ENCODE measurements around the gene FOXJ3. TPM values are rescaled to one million over a fixed set of nuclear protein-coding genes. Genes with fewer than 3 reads are reported as not detected.
A peak's percentile ranks its signal among the peaks of the same experiment; 100 is the strongest.

The FOXJ3 gene
- total and polyA plus RNA-seq, 10 donors = 8.9 to 85.8 (median 57.3) TPM

DNA sequence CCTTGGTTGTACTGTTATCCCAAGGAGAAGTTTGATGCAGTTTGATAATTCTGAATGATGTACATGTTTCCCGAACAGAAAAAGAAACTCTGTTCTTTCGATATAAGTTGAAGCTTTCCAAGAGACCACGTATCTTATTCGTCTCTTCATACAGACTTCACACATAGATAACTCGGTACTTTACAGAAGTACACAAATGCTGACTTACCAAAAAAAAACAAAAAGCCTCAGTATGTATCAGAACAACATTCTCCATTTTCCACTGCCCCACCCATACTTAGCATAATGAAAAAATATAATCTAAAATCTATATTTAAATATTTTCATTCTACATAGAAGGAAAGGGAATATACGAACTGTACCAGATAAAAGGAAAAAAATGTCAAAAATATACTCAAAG lies 2.2 kb downstream of the FOXJ3 start:
- 68 to 83% (median 77%) methylated on average over 6 of the region's 6 CpGs for WGBS, 5 donors
- intact Hi-C loops (cut with DNase I; ENCODE audit: low total_unique reads) = loop anchor here (10.0 kb wide), 1 partner anchor 158 kb away; no protein-coding TSS in a partner anchor
- H3K27me3 ChIP-seq (replicated peaks in 1 of 7) = no peaks in the 10 kb centered on the region
- no peaks in the 10 kb centered on the region for H3K36me3 ChIP-seq
- H3K4me3 ChIP-seq = peak overlapping the region in 1 of 8 donors; percentile 98
- no peak overlapping the region for H3K27ac ChIP-seq
- TF ChIP-seq POLR2AphosphoS5 (IDR thresholded peaks at IDR 0.05) (no peak), POLR2A (IDR thresholded peaks at IDR 0.05) (no peak)
- TF ChIP-seq, protein P1, sequence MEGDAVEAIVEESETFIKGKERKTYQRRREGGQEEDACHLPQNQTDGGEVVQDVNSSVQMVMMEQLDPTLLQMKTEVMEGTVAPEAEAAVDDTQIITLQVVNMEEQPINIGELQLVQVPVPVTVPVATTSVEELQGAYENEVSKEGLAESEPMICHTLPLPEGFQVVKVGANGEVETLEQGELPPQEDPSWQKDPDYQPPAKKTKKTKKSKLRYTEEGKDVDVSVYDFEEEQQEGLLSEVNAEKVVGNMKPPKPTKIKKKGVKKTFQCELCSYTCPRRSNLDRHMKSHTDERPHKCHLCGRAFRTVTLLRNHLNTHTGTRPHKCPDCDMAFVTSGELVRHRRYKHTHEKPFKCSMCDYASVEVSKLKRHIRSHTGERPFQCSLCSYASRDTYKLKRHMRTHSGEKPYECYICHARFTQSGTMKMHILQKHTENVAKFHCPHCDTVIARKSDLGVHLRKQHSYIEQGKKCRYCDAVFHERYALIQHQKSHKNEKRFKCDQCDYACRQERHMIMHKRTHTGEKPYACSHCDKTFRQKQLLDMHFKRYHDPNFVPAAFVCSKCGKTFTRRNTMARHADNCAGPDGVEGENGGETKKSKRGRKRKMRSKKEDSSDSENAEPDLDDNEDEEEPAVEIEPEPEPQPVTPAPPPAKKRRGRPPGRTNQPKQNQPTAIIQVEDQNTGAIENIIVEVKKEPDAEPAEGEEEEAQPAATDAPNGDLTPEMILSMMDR (IDR thresholded peaks at IDR 0.05 in 8 of 11, conservative IDR thresholded peaks at IDR 0.05 in 3 of 11) = no peak
- H3K9me3 ChIP-seq = no peaks in the 10 kb centered on the region
- no peak for DNase-seq
- H3K4me1 ChIP-seq = peaks cover 25 to 84% (median 51%) of the 10 kb centered on the region in 6 donors

DNA sequence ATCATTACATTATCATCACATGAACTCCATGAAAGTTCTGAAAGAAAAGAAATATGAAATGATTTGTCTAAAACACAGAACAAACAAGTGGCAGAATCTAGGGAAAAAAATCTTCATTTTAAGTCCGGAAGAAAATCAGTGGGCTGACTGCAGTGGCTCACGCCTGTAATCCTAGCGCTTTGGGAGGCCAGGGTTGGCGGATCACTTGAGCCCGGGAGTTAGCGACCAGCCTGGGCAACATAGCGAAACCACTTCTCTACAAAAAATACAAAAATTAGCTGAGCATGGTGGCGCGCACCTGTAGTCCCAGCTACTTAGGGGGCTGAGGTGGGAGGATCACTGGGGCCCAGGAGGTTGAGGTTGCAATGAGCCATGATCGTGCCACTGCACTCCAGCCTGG lies 4.8 kb downstream of the FOXJ3 start:
- H3K4me1 ChIP-seq = peaks cover 27 to 91% (median 64%) of the 10 kb centered on the region in 6 donors
- H3K27me3 ChIP-seq (replicated peaks in 1 of 7) = no peaks in the 10 kb centered on the region
- intact Hi-C loops (cut with DNase I; ENCODE audit: low total_unique reads) = loop anchor here (10.0 kb wide), 1 partner anchor 155 kb away; no protein-coding TSS in a partner anchor
- DNase-seq = no peak
- 91 to 99% (median 97%) methylated on average over 10 of the region's 10 CpGs for whole genome bisulfite sequencing, 5 donors
- H3K27ac ChIP-seq = no peak overlapping the region
- no peak overlapping the region for H3K4me3 ChIP-seq
- H3K9me3 ChIP-seq = no peaks in the 10 kb centered on the region
- H3K36me3 ChIP-seq = no peaks in the 10 kb centered on the region
- no peak for TF ChIP-seq POLR2AphosphoS5 (IDR thresholded peaks at IDR 0.05)
- TF ChIP-seq, protein P1 (IDR thresholded peaks at IDR 0.05 in 8 of 11, conservative IDR thresholded peaks at IDR 0.05 in 3 of 11) = no peak
- no peak for TF ChIP-seq POLR2A (IDR thresholded peaks at IDR 0.05)

DNA sequence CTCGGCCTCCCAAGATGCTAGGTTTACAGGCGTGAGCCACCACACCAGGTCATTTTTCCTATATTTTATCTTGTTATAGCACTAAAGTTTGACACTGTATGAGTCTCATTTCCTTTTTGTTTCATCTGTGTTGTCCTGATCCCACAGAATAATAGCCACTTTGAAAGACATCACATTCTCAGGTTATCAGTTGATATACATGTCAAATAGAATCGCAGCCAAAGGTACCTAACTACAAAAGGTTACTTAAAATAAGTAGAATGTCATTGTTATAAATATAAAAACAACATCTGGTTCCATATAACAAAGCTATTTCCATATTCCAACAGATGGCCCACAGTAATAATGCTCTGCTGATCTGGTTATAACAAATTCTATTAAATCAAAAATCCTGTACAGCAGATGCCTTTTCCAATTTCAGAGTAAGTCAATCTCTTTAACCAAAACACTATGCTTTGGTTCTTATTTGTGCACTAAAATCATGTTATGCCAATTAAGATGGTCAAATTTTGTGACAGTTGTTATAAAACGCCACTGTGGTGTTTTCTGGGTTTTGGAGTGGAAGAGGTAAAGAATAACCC lies 6.0 kb downstream of the FOXJ3 start:
- H3K27me3 ChIP-seq (replicated peaks in 1 of 7) = no peaks in the 10 kb centered on the region
- no peaks in the 10 kb centered on the region for H3K9me3 ChIP-seq
- peaks cover 28 to 96% (median 69%) of the 10 kb centered on the region in 6 donors for H3K4me1 ChIP-seq
- no peak for DNase-seq
- H3K36me3 ChIP-seq = no peaks in the 10 kb centered on the region
- 93 to 98% (median 95%) methylated on average over 4 of the region's 4 CpGs for WGBS, 5 donors
- intact Hi-C loops (cut with DNase I; ENCODE audit: low total_unique reads) = no loop called here
- no peak overlapping the region for H3K4me3 ChIP-seq
- TF ChIP-seq, protein P1 (IDR thresholded peaks at IDR 0.05 in 8 of 11, conservative IDR thresholded peaks at IDR 0.05 in 3 of 11) = no peak
- no peak for TF ChIP-seq POLR2A (IDR thresholded peaks at IDR 0.05)
- TF ChIP-seq POLR2AphosphoS5 (IDR thresholded peaks at IDR 0.05) = no peak
- no peak overlapping the region for H3K27ac ChIP-seq

DNA sequence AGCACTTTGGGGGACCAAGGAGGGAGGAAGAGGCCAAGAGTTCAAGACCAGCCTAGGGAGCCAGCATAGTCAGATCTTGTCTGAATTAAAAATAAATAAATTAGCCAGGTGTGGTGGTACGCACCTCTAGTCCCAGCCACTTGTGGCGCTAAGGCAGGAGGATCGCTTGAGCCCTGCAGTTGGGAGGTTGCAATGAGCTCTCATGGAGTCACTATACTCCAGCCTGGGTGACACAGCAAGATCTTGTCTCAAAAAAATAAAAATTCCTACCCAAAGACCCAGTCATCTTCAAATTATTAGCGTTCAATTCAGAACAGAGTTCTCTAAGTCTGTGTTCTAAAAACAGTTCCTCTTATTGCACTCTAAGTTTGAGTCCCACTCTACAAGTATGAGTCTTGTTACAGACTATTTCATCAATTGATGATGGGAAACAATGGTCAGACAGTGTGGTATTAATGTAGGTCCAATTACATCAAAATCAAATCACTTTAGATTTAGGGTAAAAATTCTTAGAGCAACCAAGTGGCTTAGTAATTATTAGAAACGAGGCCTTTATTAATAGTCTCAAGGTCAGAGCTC lies 6.9 kb downstream of the FOXJ3 start:
- Histone ChIP-seq H3K4me3 (no peak overlapping the region), H3K4me1 (peaks cover 21 to 94% (median 65%) of the 10 kb centered on the region in 6 donors), H3K27me3 (replicated peaks in 1 of 7) (no peaks in the 10 kb centered on the region), H3K9me3 (no peaks in the 10 kb centered on the region), H3K36me3 (no peaks in the 10 kb centered on the region), H3K27ac (no peak overlapping the region)
- no peak for TF ChIP-seq POLR2A (IDR thresholded peaks at IDR 0.05)
- 90 to 93% (median 91%) methylated on average over 5 of the region's 5 CpGs for WGBS, 5 donors
- intact Hi-C loops (cut with DNase I; ENCODE audit: low total_unique reads) = no loop called here
- DNase-seq = no peak

All from spleen (tissue), 11 donors.